SK-N-MC (cell line): ENCODE results near the gene KCNK10.

Experiments used
- EZH2 ChIP-seq: fragments of 200-600 bp; sonication (generic); IDR thresholded peaks from one replicate; pipeline ENCODE4 v1.6.1; 2017; ENCODE audit warnings: antibody characterized with exemption
- FOXP2 ChIP-seq: optimal IDR thresholded peaks from 2 replicates; pipeline ENCODE3; 2011; ENCODE audit warnings: mild to moderate bottlenecking, moderate library complexity; ENCODE audit not compliant: insufficient read depth; ENCODE audit errors: extremely low read length, control extremely low read depth
- POLR2AphosphoS5 ChIP-seq: IDR thresholded peaks from 2 replicates; pipeline ENCODE4 v1.6.1; 2012; ENCODE audit warnings: mild to moderate bottlenecking, low read depth, low read length, borderline replicate concordance

DNA sequence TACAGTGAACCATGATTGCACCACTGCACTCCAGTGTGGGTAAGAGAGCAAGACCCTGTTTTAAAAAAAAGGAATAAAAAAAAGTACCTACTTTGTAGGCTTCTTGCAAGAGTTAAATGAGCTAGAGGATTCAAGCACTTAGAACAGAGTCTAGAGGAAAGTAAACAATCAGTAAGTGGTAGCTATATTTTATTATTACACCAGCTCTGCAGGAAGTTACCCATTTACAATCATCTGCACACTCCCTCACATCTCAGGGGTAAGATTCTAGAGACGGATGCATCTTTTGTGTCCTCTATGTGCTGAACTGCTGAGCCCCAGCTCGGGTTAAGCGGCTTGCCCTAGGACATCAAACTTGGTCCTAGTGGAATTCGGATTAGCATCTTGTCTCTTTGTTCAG, 67.3 kb downstream of the KCNK10 start:
- TF ChIP-seq POLR2AphosphoS5 (no peak), EZH2 (no peak), FOXP2 (no peak)
